ENCODE measurements around the gene NELL1. TPM values are rescaled to one million over a fixed set of nuclear protein-coding genes. Genes with fewer than 3 reads are reported as not detected.

NELL1 gene
- total RNA-seq, 1 donor from 2014 or later = 0.29 TPM

- TF ChIP-seq CTCF (IDR thresholded peaks at IDR 0.05; ENCODE audit: partially characterized antibody, unreplicated experiment) = no peak
- no peaks in the 10 kb centered on the region for H3K27me3 Mint-ChIP-seq (ENCODE audit: unreplicated experiment)
- DNase-seq = no peak
Measured at GRCh38 chr11:21546703-21547102, 877.3 kb downstream of the NELL1 start.

GRCh38 chr11:21552911-21553310, 883.5 kb downstream of the NELL1 start:
- no peak for DNase-seq
- TF ChIP-seq CTCF (IDR thresholded peaks at IDR 0.05; ENCODE audit: partially characterized antibody, unreplicated experiment) = no peak
- Mint-ChIP-seq H3K4me1 (ENCODE audit: low read depth, unreplicated experiment) (no peaks in the 10 kb centered on the region), H3K4me3 (ENCODE audit: unreplicated experiment) (no peak overlapping the region), H3K27ac (ENCODE audit: unreplicated experiment) (no peak overlapping the region), H3K36me3 (ENCODE audit: unreplicated experiment) (no peaks in the 10 kb centered on the region), H3K9me3 (ENCODE audit: unreplicated experiment) (no peaks in the 10 kb centered on the region), H3K27me3 (ENCODE audit: unreplicated experiment) (no peaks in the 10 kb centered on the region)

More at GRCh38 chr11:21546703-21547102, 877.3 kb downstream of the NELL1 start:
- Mint-ChIP-seq H3K27ac (ENCODE audit: unreplicated experiment) (no peak overlapping the region), H3K4me3 (ENCODE audit: unreplicated experiment) (no peak overlapping the region), H3K4me1 (ENCODE audit: low read depth, unreplicated experiment) (no peaks in the 10 kb centered on the region), H3K36me3 (ENCODE audit: unreplicated experiment) (peaks cover 4% of the 10 kb centered on the region), H3K9me3 (ENCODE audit: unreplicated experiment) (no peaks in the 10 kb centered on the region)

- Mint-ChIP-seq H3K4me3 (ENCODE audit: unreplicated experiment) (no peak overlapping the region), H3K27ac (ENCODE audit: unreplicated experiment) (no peak overlapping the region), H3K4me1 (ENCODE audit: low read depth, unreplicated experiment) (no peaks in the 10 kb centered on the region), H3K36me3 (ENCODE audit: unreplicated experiment) (no peaks in the 10 kb centered on the region), H3K27me3 (ENCODE audit: unreplicated experiment) (no peaks in the 10 kb centered on the region), H3K9me3 (ENCODE audit: unreplicated experiment) (no peaks in the 10 kb centered on the region)
- TF ChIP-seq CTCF (IDR thresholded peaks at IDR 0.05; ENCODE audit: partially characterized antibody, unreplicated experiment) = no peak
- DNase-seq = no peak
Measured at GRCh38 chr11:21553795-21554194, 884.4 kb downstream of the NELL1 start.

GRCh38 chr11:21554284-21554683, 884.9 kb downstream of the NELL1 start:
- Mint-ChIP-seq H3K36me3 (ENCODE audit: unreplicated experiment) (no peaks in the 10 kb centered on the region), H3K4me3 (ENCODE audit: unreplicated experiment) (no peak overlapping the region), H3K27me3 (ENCODE audit: unreplicated experiment) (no peaks in the 10 kb centered on the region), H3K9me3 (ENCODE audit: unreplicated experiment) (no peaks in the 10 kb centered on the region), H3K27ac (ENCODE audit: unreplicated experiment) (no peak overlapping the region), H3K4me1 (ENCODE audit: low read depth, unreplicated experiment) (no peaks in the 10 kb centered on the region)
- DNase-seq = no peak
- no peak for TF ChIP-seq CTCF (IDR thresholded peaks at IDR 0.05; ENCODE audit: partially characterized antibody, unreplicated experiment)

GRCh38 chr11:21556926-21557325, 887.5 kb downstream of the NELL1 start:
- Mint-ChIP-seq H3K36me3 (ENCODE audit: unreplicated experiment) (no peaks in the 10 kb centered on the region), H3K4me3 (ENCODE audit: unreplicated experiment) (no peak overlapping the region), H3K27me3 (ENCODE audit: unreplicated experiment) (no peaks in the 10 kb centered on the region), H3K9me3 (ENCODE audit: unreplicated experiment) (no peaks in the 10 kb centered on the region), H3K4me1 (ENCODE audit: low read depth, unreplicated experiment) (no peaks in the 10 kb centered on the region), H3K27ac (ENCODE audit: unreplicated experiment) (no peak overlapping the region)
- no peak for TF ChIP-seq CTCF (IDR thresholded peaks at IDR 0.05; ENCODE audit: partially characterized antibody, unreplicated experiment)
- no peak for DNase-seq
